Right atrium auricular region (tissue), 2 donors: ENCODE measurements around the gene SCN1B. TPM values are rescaled to one million over a fixed set of nuclear protein-coding genes. Genes with fewer than 3 reads are reported as not detected.

Experiments used
- DNase-seq: peaks from one replicate; pipeline ENCODE4 v3.0.0-alpha.2; 2019; ENCODE audit warnings: low spot score
- H3K27ac ChIP-seq, 2 donors: fragments of 200-600 bp; sonication (generic); 1 replicate in 1 of 2; 2 replicates in 1 of 2; pipeline ENCODE4 v1.5.1; 2016 to 2019
- H3K27me3 ChIP-seq, 2 donors: fragments of 200-600 bp; sonication (generic); one replicate each; pipeline versions ENCODE4 v1.5.1 to v1.6.0; 2017 to 2019
- H3K36me3 ChIP-seq: fragments of 200-600 bp; sonication (generic); one replicate; pipeline ENCODE4 v1.5.1; 2016
- H3K4me1 ChIP-seq, 2 donors: fragments of 200-600 bp; sonication (generic); one replicate each; pipeline versions ENCODE4 v1.5.1 to v1.6.0; 2017 to 2019
- H3K4me3 ChIP-seq, 2 donors: fragments of 200-600 bp; sonication (generic); 1 replicate in 1 of 2; 2 replicates in 1 of 2; pipeline ENCODE4 v1.5.1; 2017 to 2019; ENCODE audit warnings: mild to moderate bottlenecking in 1 of 2, moderate library complexity in 1 of 2
- H3K9me3 ChIP-seq, 2 donors: fragments of 200-600 bp; sonication (generic); one replicate each; pipeline ENCODE4 v1.5.1; 2019
- CTCF ChIP-seq, 2 donors: fragments of 200-600 bp; sonication (generic); IDR thresholded peaks; one replicate each; pipeline ENCODE4 v1.5.1; 2019; ENCODE audit warnings: antibody characterized with exemption in 2 of 2
- total RNA-seq, 2 donors: library from RNA; depleted of rRNA; stranded (reverse); fragments of >200 nt; gene quantifications; one replicate each; pipeline ENCODE4 v1.1.0, GENCODE V29; 2016

The SCN1B gene
- total RNA-seq, 2 donors from 2014 or later: 57.3 to 119 TPM

GRCh38 chr19:35056513-35057063 is 26.3 kb downstream of the SCN1B start:
- Histone ChIP-seq H3K36me3 (no peaks in the 10 kb centered on the region), H3K9me3 (no peaks in the 10 kb centered on the region), H3K4me3 (no peak overlapping the region), H3K4me1 (peaks cover 0 to 21% of the 10 kb centered on the region in 2 donors), H3K27me3 (no peaks in the 10 kb centered on the region), H3K27ac (no peak overlapping the region)
- TF ChIP-seq CTCF (IDR thresholded peaks at IDR 0.05): no peak
- no peak for DNase-seq

GRCh38 chr19:35058370-35058769 is 28.1 kb downstream of the SCN1B start:
- no peak for DNase-seq
- no peak overlapping the region for H3K4me3 ChIP-seq
- H3K27ac ChIP-seq: no peak overlapping the region
- H3K4me1 ChIP-seq: peaks cover 0 to 14% of the 10 kb centered on the region in 2 donors
- no peaks in the 10 kb centered on the region for H3K27me3 ChIP-seq
- H3K9me3 ChIP-seq: no peaks in the 10 kb centered on the region
- H3K36me3 ChIP-seq: no peaks in the 10 kb centered on the region
- TF ChIP-seq CTCF (IDR thresholded peaks at IDR 0.05): no peak

- H3K27me3 ChIP-seq: no peaks in the 10 kb centered on the region
- no peaks in the 10 kb centered on the region for H3K9me3 ChIP-seq
- no peak overlapping the region for H3K4me3 ChIP-seq
- no peaks in the 10 kb centered on the region for H3K36me3 ChIP-seq
- no peak for TF ChIP-seq CTCF (IDR thresholded peaks at IDR 0.05)
- DNase-seq: no peak
- no peak overlapping the region for H3K27ac ChIP-seq
- peaks cover 0 to 7% of the 10 kb centered on the region in 2 donors for H3K4me1 ChIP-seq
Measured at GRCh38 chr19:35059006-35059798, 28.9 kb downstream of the SCN1B start.

GRCh38 chr19:35059799-35060091 is 29.5 kb downstream of the SCN1B start:
- no peak for DNase-seq

GRCh38 chr19:35060160-35060855 is 30.0 kb downstream of the SCN1B start:
- H3K27me3 ChIP-seq: no peaks in the 10 kb centered on the region
- H3K4me1 ChIP-seq: peaks cover 0 to 7% of the 10 kb centered on the region in 2 donors
- no peak overlapping the region for H3K27ac ChIP-seq
- no peak for DNase-seq
- H3K4me3 ChIP-seq: no peak overlapping the region
- no peak for TF ChIP-seq CTCF (IDR thresholded peaks at IDR 0.05)
- no peaks in the 10 kb centered on the region for H3K9me3 ChIP-seq
- H3K36me3 ChIP-seq: no peaks in the 10 kb centered on the region

More at GRCh38 chr19:35059799-35060091, 29.5 kb downstream of the SCN1B start:
- TF ChIP-seq CTCF (IDR thresholded peaks at IDR 0.05): no peak
- H3K9me3 ChIP-seq: no peaks in the 10 kb centered on the region
- H3K4me1 ChIP-seq: peaks cover 0 to 7% of the 10 kb centered on the region in 2 donors
- no peak overlapping the region for H3K27ac ChIP-seq
- H3K27me3 ChIP-seq: no peaks in the 10 kb centered on the region
- H3K36me3 ChIP-seq: no peaks in the 10 kb centered on the region
- H3K4me3 ChIP-seq: no peak overlapping the region
